HL-60 (cell line): ENCODE measurements around the gene GLT1D1.

Experiments used
- CTCF ChIP-seq: IDR thresholded peaks from one replicate; pipeline ENCODE4 v1.5.1; 2011; ENCODE audit warnings: low read length, control low read depth, inconsistent platforms; ENCODE audit not compliant: insufficient read depth
- GABPA ChIP-seq: IDR thresholded peaks from 2 replicates; pipeline ENCODE4 v1.6.1; 2012; ENCODE audit warnings: low read depth
- POLR2AphosphoS5 ChIP-seq: IDR thresholded peaks from 2 replicates; pipeline ENCODE4 v1.6.1; 2012; ENCODE audit warnings: low read depth
- REST ChIP-seq: IDR thresholded peaks from 2 replicates; pipeline ENCODE4 v1.6.1; 2012; ENCODE audit warnings: low read depth; ENCODE audit not compliant: insufficient replicate concordance

GRCh38 chr12:128961308-128961902 is 108.1 kb downstream of the GLT1D1 start:
- TF ChIP-seq CTCF (no peak), POLR2AphosphoS5 (no peak), REST (no peak), GABPA (no peak)
